ENCODE results near the gene VPS51.
A peak's percentile ranks its signal among the peaks of the same experiment; 100 is the strongest.

The VPS51 gene

DNA sequence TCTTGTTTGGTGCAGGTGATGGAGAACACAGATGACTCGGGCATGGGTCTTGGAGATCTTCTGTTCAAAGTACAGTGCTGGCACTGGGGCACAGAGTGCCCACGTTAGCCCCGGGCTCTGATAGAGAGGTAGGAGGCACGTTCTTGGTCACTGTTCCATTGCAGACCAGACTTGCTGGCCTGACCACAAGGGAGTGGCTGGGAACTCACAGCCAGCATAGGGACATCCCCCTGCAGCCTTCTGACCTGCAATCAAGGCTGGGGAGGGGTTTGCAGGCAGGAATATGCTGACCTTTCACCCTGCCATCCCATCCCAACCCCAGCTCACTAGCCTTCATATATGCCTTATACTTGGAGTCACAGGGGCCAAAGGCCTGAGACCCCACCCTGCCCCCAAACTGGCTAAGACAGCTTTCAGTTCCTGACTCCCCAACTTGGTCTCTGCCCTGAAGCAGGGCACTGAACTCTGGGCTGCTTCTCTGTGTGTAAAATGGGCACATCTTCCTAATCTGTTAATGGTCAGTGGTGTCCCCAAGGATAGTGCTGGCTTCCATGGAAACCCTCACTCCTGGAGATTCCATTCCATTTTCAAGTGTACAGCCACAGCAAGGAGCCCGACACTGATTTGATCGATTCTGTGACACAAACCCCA, 30.7 kb downstream of the VPS51 start:
- TF ChIP-seq, protein P1, sequence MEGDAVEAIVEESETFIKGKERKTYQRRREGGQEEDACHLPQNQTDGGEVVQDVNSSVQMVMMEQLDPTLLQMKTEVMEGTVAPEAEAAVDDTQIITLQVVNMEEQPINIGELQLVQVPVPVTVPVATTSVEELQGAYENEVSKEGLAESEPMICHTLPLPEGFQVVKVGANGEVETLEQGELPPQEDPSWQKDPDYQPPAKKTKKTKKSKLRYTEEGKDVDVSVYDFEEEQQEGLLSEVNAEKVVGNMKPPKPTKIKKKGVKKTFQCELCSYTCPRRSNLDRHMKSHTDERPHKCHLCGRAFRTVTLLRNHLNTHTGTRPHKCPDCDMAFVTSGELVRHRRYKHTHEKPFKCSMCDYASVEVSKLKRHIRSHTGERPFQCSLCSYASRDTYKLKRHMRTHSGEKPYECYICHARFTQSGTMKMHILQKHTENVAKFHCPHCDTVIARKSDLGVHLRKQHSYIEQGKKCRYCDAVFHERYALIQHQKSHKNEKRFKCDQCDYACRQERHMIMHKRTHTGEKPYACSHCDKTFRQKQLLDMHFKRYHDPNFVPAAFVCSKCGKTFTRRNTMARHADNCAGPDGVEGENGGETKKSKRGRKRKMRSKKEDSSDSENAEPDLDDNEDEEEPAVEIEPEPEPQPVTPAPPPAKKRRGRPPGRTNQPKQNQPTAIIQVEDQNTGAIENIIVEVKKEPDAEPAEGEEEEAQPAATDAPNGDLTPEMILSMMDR (IDR thresholded peaks at IDR 0.05; ENCODE audit: low read depth, low read length, missing control alignments) = no peak
- no peak for DNase-seq (ENCODE audit: low read depth)
- H3K4me3 ChIP-seq (ENCODE audit: low read depth, low read length) = no peak overlapping the region

DNA sequence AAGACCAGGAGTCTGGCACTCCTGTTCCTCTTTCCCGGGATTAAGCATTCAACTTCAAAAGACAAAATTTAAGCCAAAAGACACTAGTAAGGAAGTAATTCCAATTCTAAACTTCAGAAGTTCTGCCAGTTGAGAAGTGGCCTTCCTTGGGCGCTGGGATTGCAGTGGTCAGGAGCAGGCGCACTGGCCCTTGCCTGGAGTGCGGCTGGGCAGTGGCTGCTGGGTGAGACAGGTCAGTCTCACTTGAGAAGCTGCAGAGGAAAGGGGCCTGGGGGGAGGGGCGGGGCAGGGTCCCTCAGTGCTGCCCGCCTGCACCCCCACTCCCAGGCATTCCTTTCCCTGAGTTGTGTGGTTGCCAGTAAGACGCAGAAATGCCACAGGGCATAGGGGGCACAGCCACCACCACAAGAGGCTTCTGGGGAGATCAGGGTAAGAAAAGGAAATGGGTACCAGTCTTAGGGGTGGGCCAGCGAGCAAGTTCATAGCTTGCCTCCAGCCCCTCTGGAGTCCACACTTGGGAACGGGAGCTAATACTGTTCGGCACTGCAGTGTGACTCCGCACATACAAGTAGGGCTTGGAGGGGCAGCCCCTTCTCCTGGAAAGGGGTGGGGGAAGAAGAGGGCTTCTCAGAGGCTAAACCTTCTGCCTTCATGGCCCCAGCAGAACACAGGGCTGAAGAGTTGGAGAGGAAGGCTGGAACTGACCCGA, 31.6 kb downstream of the VPS51 start:
- DNase-seq (ENCODE audit: low read depth) = no peak
- TF ChIP-seq, protein P1 (IDR thresholded peaks at IDR 0.05; ENCODE audit: low read depth, low read length, missing control alignments) = no peak
- H3K4me3 ChIP-seq (ENCODE audit: low read depth, low read length) = no peak overlapping the region

DNA sequence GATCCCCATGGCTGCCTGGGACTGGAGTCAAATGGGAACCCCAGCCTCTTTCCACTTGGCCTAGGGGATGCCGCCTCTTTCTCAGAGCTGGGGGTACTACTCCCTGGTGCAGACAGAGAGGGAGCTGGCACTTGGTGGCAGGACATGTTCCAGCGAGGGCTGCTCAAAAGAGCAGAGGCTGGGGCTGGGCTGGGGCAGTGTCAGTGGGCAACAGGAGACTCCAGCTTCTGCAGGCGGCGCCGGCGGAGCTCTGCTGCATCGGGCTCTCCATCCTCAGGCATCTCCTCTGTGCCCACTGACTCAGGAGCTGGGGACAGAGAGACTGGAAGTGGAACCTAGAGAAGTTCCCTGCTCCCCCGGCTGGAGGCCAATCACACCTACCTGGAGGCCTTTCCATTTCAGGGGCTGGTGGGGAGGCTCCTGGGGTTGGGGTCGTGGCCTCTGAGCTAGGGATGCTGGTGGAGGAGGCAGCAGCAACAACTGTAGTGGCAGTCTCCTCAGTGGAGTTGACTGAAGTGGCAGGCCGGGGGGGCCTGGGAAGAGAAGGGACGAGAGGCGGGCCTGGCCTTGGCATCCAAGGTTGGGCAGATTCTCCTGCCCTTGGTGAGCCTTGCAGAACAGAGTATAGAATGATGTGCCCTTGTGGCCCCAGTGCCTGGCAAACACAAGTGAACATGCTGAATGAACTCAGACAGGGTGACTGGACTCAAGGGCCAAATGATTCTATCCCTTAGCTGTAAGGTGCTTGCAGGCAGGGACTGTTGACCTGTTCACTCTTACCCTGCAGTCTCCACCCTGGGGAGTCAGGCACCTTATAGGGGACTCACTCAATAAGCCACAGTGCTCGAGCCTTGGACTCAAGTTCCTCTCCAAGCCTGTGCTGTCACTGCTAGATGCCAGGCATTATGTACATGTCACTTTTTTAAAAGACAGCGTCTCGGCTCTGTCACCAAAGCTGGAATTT, 32.5 kb downstream of the VPS51 start:
- DNase-seq (ENCODE audit: low read depth) = no peak
- TF ChIP-seq, protein P1 (IDR thresholded peaks at IDR 0.05; ENCODE audit: low read depth, low read length, missing control alignments) = no peak
- H3K4me3 ChIP-seq (ENCODE audit: low read depth, low read length) = no peak overlapping the region

DNA sequence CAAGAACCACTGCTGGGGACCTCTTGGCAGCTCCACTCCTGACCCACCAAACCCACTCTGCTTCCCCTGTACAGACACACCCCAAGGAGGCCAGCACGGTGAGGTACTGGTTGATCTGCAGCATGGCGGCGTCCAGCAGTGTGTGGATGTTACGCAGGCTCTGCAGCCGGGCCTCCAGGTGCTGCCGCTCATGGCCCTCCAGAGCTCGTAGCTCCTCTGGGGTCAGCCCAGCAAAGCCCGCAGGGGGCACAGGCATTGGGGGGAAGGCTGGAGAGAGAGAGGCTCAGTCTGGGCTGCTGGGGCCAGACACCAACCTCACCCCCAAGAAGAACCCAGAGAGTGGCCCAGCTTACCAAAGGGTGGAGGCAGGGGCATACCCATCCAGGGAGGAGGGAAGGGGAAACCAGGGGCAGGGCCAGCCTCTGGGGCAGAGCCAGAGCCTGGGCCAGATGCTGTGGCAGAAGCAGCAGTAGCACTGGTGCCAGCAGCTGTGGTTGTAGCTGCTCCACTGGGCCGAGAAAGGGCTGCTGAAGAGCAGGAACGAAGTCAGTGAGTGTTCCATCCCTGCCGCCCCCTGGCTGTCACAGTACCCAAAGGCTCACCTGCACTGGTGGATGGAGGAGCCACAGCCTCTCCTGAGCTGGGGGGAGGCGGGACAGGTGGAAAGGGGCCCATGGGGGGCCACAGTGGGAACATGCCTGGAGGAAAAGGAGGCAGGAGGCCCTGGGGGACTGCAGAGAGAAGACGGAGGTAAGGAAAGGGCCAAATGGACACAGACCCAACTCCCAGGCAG, 33.8 kb downstream of the VPS51 start:
- no peak for DNase-seq (ENCODE audit: low read depth)
- TF ChIP-seq, protein P1 (IDR thresholded peaks at IDR 0.05; ENCODE audit: low read depth, low read length, missing control alignments) = no peak
- no peak overlapping the region for H3K4me3 ChIP-seq (ENCODE audit: low read depth, low read length)

DNA sequence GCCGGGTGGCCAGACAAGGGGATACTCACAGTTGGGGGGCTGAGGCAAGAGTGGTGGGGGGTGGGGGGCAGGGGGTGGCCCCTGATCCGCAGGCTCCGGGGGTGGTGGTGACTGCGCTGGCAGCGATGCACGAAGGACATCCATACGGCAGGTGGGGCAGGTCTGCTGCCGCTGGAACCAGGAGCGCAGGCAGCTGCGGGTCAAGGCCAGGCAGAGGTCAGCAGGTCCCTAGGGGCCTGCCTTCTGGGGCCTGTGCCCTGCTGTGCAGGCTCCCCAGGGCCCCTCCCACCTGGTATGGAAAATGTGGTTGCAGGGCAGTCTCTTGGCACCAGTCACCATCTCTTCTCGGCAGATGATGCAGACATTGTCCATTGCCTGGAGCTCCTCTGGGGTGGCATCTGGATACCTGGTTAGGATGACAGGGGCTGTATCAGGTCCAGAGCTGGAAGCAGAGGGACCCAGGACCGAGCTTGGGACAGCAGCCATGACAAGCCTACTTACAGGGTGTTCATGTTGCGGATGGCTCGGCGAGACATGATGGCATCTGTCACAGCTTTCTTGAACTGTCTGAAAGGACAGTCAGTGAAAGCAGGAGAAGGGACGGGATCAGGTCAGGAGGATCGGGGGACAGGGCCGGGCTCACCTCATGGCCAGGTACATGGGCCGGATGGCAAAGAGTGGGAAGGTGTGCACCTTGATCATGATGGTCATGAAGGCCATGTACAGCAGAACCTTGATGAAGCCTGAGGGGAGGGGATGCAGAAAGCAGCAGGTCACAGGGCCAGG, 34.8 kb downstream of the VPS51 start:
- H3K4me3 ChIP-seq (ENCODE audit: low read depth, low read length) = no peak overlapping the region
- DNase-seq (ENCODE audit: low read depth) = no peak
- TF ChIP-seq, protein P1 (IDR thresholded peaks at IDR 0.05; ENCODE audit: low read depth, low read length, missing control alignments) = no peak

DNA sequence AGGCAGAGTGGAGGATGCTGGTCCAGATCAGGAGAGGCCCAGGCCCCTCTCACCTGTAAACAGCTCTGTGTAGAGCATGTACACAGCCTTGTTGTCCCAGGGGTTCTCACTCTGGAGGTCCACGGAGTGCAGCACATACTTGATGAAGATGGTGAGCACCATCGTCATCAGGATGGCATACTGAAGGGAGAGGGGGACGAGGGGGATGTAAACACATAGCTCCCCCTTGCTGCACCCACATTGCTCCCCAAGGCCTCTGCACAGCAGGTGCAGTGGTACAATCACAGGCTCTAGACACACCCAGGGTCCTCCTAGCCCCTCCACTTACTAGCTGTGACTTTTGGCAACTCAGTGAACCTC, 35.4 kb downstream of the VPS51 start:
- H3K4me3 ChIP-seq (ENCODE audit: low read depth, low read length) = peak overlapping the region; percentile 86; the same call in 1 of the 2 replicates

More for the DNA sequence above, 35.4 kb downstream of the VPS51 start:
- TF ChIP-seq, protein P1 (IDR thresholded peaks at IDR 0.05; ENCODE audit: low read depth, low read length, missing control alignments) = no peak
- no peak for DNase-seq (ENCODE audit: low read depth)
